HK-2 (cell line): Measurements from ENCODE around the gene DCN.

ENCODE experiments used
- DNase-seq: peaks from one replicate; pipeline ENCODE4 v3.0.0-alpha.2; 2018; ENCODE audit not compliant: unreplicated experiment

The DCN gene

GRCh38 chr12:91138337-91138920 lies 44.2 kb downstream of the DCN start:
- no peak for DNase-seq

GRCh38 chr12:91133871-91134270 lies 48.7 kb downstream of the DCN start:
- DNase-seq = no peak

GRCh38 chr12:91129662-91130362 lies 52.8 kb downstream of the DCN start:
- no peak for DNase-seq

- no peak for DNase-seq
Measured at GRCh38 chr12:91127751-91128150, 54.9 kb downstream of the DCN start.

GRCh38 chr12:91127306-91127705 lies 55.3 kb downstream of the DCN start:
- DNase-seq = no peak

GRCh38 chr12:91126516-91126915 lies 56.1 kb downstream of the DCN start:
- DNase-seq = no peak

- DNase-seq = no peak
Measured at GRCh38 chr12:91123236-91123916, 59.2 kb downstream of the DCN start.

- DNase-seq = no peak
Measured at GRCh38 chr12:91120781-91121180, 61.8 kb downstream of the DCN start.

GRCh38 chr12:91119089-91119488 lies 63.5 kb downstream of the DCN start:
- DNase-seq = no peak

- DNase-seq = no peak
Measured at GRCh38 chr12:91113621-91114020, 69.0 kb downstream of the DCN start.

- DNase-seq = peak; percentile 51
Measured at GRCh38 chr12:91111366-91112325, 71.0 kb downstream of the DCN start, which contains the start of gene LUM. LUM (minus strand) TSS chr12:91111494; CDS start chr12:91108979, 2,515 bp downstream.

GRCh38 chr12:91110311-91110924 lies 72.2 kb downstream of the DCN start:
- DNase-seq = no peak

GRCh38 chr12:91109581-91110310 lies 72.9 kb downstream of the DCN start:
- no peak for DNase-seq

- DNase-seq = peak; percentile 69
Measured at GRCh38 chr12:91109148-91109564, 73.5 kb downstream of the DCN start.

- DNase-seq = no peak
Measured at GRCh38 chr12:91108196-91108755, 74.3 kb downstream of the DCN start.

GRCh38 chr12:91106283-91106682 lies 76.3 kb downstream of the DCN start:
- DNase-seq = no peak

- DNase-seq = no peak
Measured at GRCh38 chr12:91105807-91106206, 76.8 kb downstream of the DCN start.

GRCh38 chr12:91104812-91105466 lies 77.7 kb downstream of the DCN start:
- no peak for DNase-seq

GRCh38 chr12:91103624-91104023 lies 79.0 kb downstream of the DCN start:
- DNase-seq = no peak

- DNase-seq = no peak
Measured at GRCh38 chr12:91103101-91103500, 79.5 kb downstream of the DCN start.
